Esophagus (tissue), 2 donors: ENCODE results near the gene GNRH2. TPM values are rescaled to one million over a fixed set of nuclear protein-coding genes. Genes with fewer than 3 reads are reported as not detected.
"Not testable (repeated sequence)": the region's sequence is repeated elsewhere in the genome, so short reads cannot be mapped to it uniquely, and the experiment has no call there.

ENCODE experiments used
- H3K27ac ChIP-seq, 2 donors: one replicate each; pipeline ENCODE4 v1.5.1; 2013; ENCODE audit warnings: low read depth in 2 of 2, mild to moderate bottlenecking in 2 of 2, inconsistent platforms in 1 of 2, low read length in 1 of 2, moderate library complexity in 1 of 2
- H3K27me3 ChIP-seq, 2 donors: one replicate each; pipeline ENCODE4 v1.6.1; 2013; ENCODE audit warnings: low read length in 2 of 2, control low read depth in 1 of 2, mild to moderate bottlenecking in 1 of 2; ENCODE audit not compliant: insufficient read depth in 2 of 2, control insufficient read depth in 1 of 2
- H3K36me3 ChIP-seq, 2 donors: one replicate each; pipeline ENCODE4 v1.6.1; 2013; ENCODE audit warnings: low read length in 1 of 2; ENCODE audit not compliant: control insufficient read depth in 2 of 2, insufficient read depth in 2 of 2
- H3K4me1 ChIP-seq, 2 donors: one replicate each; pipeline ENCODE4 v1.6.1; 2013; ENCODE audit warnings: low read length in 1 of 2; ENCODE audit not compliant: control insufficient read depth in 2 of 2, insufficient read depth in 2 of 2
- H3K4me3 ChIP-seq, 2 donors: one replicate each; pipeline ENCODE4 v1.5.1; 2013; ENCODE audit warnings: low read length in 2 of 2, mild to moderate bottlenecking in 2 of 2, low read depth in 1 of 2, moderate library complexity in 1 of 2
- H3K9me3 ChIP-seq, 2 donors: one replicate each; pipeline ENCODE4 v1.6.1; 2013; ENCODE audit warnings: mild to moderate bottlenecking in 2 of 2, low read depth in 1 of 2, low read length in 1 of 2, moderate library complexity in 1 of 2; ENCODE audit not compliant: control insufficient read depth in 2 of 2, insufficient read depth in 1 of 2
- WGBS, 2 donors: extraction: QIAGEN DNeasy Blood & Tissue Kit; methylation state at CpG; one replicate each; pipeline ENCODE4 v1.1.7; 2013; 5-methylcytosine and 5-hydroxymethylcytosine counted together
- polyA plus RNA-seq, 2 donors: library from polyadenylated mRNA; stranded (reverse); fragments of 200-250 nt; gene quantifications; one replicate each; pipeline ENCODE4 v1.2.3, GENCODE V29; 2013
- donor health status: healthy with polysubstance abuse.
- donor health status: Bipolar disorder and iron deficiency.

Gene GNRH2
- polyA plus RNA-seq, 2 donors = 0.24 TPM; not detected in 1

DNA sequence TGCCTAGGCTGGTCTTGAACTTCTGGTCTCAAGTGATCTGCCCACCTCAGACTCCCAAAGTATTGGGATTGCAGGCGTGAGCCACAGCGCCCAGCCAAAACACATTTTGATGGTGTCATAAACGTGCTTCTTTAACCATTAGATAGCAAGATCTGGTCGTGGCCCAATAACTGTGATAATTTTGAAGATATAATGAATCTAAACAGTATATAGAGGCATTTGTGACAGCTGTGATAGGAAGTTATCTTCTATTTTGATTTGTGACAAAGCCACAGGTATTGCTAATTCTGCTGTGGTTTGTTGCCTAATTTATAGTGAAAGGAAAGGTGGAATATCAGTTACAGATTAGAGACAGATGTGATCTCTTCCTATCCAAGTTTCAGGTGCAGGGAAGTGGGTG lies 27.3 kb downstream of the GNRH2 start:
- H3K4me3 ChIP-seq = no peak overlapping the region
- H3K27ac ChIP-seq = no peak overlapping the region
- H3K27me3 ChIP-seq = no peaks in the 10 kb centered on the region
- H3K4me1 ChIP-seq = peaks cover 0 to 4% of the 10 kb centered on the region in 2 donors
- no peaks in the 10 kb centered on the region for H3K36me3 ChIP-seq
- H3K9me3 ChIP-seq = no peaks in the 10 kb centered on the region
- 85 to 89% methylated on average over 4 of the region's 4 CpGs for WGBS, 2 donors

DNA sequence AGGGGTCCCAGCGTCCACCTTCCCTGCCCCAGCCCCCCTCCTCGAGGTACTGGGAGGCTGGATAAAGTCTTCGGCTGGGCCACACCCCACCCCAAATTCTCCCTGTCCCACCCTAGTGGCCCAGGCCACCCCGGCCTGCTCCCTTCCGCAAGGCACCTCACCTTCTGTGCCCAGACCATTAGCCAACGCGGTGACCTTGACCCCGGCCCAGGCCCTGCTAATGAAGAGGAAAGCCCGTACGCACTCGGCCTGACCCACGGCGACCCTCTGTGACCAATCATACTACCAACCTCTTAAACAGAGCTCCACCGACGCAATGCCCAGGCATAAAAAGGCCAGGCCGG lies 27.8 kb downstream of the GNRH2 start:
- 86 to 87% methylated on average over 15 to 16 of the region's 16 CpGs for WGBS, 2 donors
- Histone ChIP-seq H3K9me3 (no peaks in the 10 kb centered on the region), H3K4me1 (peaks cover 0 to 4% of the 10 kb centered on the region in 2 donors), H3K27me3 (no peaks in the 10 kb centered on the region), H3K36me3 (no peaks in the 10 kb centered on the region), H3K4me3 (peak overlapping the region in 1 of 2 donors; percentile 34), H3K27ac (no peak overlapping the region)

DNA sequence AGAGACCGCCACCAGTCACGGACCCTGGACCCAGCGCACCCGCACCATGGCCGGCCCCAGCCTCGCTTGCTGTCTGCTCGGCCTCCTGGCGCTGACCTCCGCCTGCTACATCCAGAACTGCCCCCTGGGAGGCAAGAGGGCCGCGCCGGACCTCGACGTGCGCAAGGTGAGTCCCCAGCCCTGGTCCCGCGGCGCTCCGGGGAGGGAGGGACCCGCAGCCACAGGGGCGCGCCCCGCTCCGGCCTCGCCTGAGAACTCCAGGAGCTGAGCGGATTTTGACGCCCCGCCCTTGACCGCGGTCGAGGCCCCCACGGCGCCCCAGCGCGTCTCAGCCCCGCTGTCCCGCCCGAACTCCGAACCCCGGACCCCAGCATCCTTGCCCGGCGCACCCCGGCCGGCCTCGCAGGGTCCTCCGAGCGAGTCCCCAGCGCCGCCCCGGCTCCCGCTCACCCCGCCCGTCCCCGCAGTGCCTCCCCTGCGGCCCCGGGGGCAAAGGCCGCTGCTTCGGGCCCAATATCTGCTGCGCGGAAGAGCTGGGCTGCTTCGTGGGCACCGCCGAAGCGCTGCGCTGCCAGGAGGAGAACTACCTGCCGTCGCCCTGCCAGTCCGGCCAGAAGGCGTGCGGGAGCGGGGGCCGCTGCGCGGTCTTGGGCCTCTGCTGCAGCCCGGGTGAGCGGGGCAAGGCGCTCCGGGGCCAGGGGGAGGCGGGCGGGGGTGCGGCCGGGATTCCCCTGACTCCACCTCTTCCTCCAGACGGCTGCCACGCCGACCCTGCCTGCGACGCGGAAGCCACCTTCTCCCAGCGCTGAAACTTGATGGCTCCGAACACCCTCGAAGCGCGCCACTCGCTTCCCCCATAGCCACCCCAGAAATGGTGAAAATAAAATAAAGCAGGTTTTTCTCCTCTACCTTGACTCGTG lies 28.4 kb downstream of the GNRH2 start, which contains the start of gene OXT:
TSS of gene OXT (plus strand) at position 11 of the 920 bp plus-strand sequence. CDS start at position 47, 36 bp downstream.
- Histone ChIP-seq H3K4me3 (peak within 1 kb of the TSS; percentile 34 to 45), H3K4me1 (peaks cover 0 to 4% of the 10 kb centered on the region in 2 donors), H3K9me3 (no peaks in the 10 kb centered on the region), H3K27ac (no peak within 1 kb of the TSS), H3K27me3 (no peaks in the 10 kb centered on the region), H3K36me3 (no peaks in the 10 kb centered on the region)
- 11 to 13% methylated on average over 58 to 95 of the region's 95 CpGs for WGBS, 2 donors

DNA sequence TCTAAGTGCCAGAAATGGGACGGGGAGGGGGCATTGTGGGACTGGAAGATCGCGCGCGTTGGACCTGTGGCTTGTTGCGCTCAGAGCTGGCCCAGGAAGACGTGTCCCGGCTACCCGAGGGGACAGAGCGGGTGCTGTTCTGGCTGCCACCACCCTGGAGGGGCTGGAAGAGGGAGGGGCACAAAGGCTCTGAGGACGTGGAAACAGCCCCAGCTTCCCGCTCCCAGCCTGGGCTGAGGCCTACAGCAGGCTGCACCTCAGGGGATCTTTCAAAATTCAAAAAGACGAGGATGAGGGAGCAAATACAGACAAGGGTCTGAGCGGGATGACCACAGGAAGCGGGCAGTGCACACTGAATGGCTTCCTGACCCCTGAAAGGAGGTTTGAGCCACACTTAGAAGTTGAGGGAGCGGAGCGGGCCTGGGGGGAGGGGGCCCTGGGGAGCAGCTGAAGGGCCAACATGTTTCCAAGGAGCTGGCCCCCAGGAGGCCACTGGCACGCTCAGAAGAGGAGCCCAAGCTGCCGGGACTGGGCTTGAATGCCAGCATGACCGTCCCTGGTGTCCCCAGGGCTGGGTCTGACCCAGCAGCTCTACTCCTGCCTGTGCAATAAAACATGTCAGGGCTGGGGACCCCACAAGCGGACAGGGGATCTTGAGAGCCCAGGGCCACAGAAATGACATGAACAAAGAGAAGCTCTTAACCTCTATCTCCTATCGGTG lies 29.3 kb downstream of the GNRH2 start:
- Histone ChIP-seq H3K4me3 (peak overlapping the region in 1 of 2 donors; percentile 45), H3K4me1 (peaks cover 0 to 4% of the 10 kb centered on the region in 2 donors), H3K36me3 (no peaks in the 10 kb centered on the region), H3K27me3 (no peaks in the 10 kb centered on the region), H3K27ac (no peak overlapping the region), H3K9me3 (no peaks in the 10 kb centered on the region)
- WGBS, 2 donors = 79 to 80% methylated on average over 22 of the region's 22 CpGs

DNA sequence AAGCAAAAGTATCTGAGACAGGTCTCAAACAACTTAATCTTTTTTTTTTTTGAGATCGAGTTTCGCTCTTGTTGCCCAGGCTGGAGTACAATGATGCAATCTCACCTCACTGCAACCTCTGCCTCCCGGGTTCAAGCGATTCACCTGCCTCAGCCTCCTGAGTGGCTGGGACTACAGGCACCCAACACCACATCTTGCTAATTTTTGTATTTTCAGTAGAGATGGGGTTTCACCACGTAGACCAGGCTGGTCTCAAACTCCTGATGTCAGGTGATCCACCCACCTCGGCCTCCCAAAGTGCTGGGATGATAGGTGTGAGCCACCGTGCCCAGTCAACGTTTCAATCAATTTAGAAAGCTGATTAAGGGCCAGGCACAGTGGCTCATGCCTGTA lies 29.8 kb downstream of the GNRH2 start:
- 93 to 97% methylated on average over 8 of the region's 8 CpGs for WGBS, 2 donors
- H3K4me3 ChIP-seq, H3K9me3 ChIP-seq, H3K4me1 ChIP-seq, H3K36me3 ChIP-seq, H3K27ac ChIP-seq, H3K27me3 ChIP-seq: not testable (repeated sequence)

DNA sequence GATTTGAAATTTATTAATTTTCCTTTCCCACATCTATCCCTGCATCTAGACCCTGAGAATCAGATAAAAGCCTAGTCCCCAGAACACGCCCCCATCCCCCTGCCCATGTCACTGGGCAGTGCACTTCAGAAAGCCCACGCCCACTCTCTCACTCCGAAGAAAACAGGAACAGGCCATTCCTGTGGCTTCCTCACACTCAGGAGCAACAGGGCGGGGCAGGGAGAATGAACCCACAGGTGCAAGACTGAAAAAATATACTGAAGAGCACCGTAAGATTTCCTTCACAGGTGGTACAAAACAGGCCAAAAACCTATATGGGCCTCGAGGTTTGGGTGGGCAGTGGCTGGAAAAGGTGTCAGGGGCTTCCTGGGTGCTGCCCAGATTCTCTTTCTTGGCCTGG lies 31.4 kb downstream of the GNRH2 start:
- Histone ChIP-seq H3K4me1 (peaks cover 0 to 4% of the 10 kb centered on the region in 2 donors), H3K36me3 (no peaks in the 10 kb centered on the region), H3K4me3 (no peak overlapping the region), H3K27ac (no peak overlapping the region), H3K9me3 (no peaks in the 10 kb centered on the region), H3K27me3 (no peaks in the 10 kb centered on the region)
- 54 to 68% methylated on average over 6 of the region's 6 CpGs for WGBS, 2 donors

DNA sequence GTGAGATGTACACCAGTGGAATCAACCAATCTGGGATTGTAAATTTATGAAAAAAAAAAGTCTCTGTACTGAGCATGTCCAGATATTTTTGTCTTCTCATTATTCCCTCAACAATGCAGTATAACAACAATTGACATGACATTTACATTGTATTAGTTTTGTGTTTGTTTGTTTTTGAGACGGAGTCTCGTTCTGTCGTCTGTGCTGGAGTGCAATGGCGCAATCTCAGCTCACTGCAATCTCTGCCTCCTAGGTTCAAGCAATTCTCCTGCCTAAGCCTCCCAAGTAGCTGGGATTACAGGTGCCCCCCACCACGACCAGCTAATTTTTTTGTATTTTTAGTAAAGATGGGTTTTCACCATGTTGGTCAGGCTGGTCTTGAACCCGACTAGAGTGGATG lies 31.9 kb downstream of the GNRH2 start:
- H3K9me3 ChIP-seq, H3K27me3 ChIP-seq, H3K4me1 ChIP-seq, H3K36me3 ChIP-seq, H3K27ac ChIP-seq, H3K4me3 ChIP-seq: not testable (repeated sequence)
- WGBS, 2 donors = 79 to 88% methylated on average over 6 of the region's 6 CpGs

DNA sequence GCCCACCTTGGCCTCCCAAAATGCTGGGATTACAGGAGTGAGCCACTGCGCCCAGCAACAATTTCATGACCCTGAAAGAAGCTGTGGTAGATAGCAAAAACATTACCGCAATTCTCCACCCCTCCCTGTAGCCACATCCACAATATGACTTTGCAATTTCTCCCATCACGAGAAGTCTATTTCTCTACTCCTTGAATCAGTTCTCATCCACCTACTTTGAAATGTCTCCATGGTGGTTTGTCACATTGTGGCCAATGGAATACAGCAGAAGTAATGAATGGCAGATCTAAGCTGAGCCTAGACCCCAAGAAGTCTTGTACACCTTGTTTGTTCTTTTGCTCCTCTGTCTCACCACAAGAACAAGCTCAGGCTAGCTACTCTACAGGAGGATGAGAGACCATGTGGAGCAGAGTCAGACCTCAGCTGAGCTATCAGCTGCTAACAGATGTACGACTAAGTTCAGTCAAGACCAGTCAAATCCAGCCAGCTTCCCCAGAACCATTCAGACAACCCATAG lies 34.3 kb downstream of the GNRH2 start:
- H3K4me3 ChIP-seq = no peak overlapping the region
- no peaks in the 10 kb centered on the region for H3K36me3 ChIP-seq
- 79 to 85% methylated on average over 4 of the region's 4 CpGs for WGBS, 2 donors
- peaks cover 2 to 5% of the 10 kb centered on the region in 2 donors for H3K4me1 ChIP-seq
- H3K9me3 ChIP-seq = no peaks in the 10 kb centered on the region
- H3K27ac ChIP-seq = no peak overlapping the region
- peaks cover 0 to 5% of the 10 kb centered on the region in 2 donors for H3K27me3 ChIP-seq

DNA sequence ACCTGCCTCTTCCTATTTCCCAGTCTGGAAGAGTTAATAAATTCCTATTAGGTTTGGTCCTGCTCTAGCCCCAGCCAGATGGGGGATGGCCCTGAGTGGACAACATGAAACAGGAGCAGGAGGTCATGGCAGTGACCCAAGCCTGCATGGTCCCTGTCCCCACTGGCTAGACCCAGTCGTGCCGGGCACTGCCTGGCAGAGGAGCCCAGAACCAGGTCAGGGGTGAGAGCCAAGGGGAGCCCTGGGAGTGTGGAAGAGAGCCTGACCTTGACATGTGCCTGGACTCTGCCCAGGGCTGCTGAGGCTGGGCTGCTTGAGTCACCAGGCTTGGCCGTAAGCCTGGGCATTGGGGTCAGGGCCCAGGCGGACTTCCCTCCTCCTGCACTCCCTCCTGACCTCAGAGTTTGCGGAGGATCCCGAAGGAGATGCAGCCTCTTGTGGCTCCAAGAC lies 37.5 kb downstream of the GNRH2 start:
- Histone ChIP-seq H3K27me3 (peaks cover 0 to 12% of the 10 kb centered on the region in 2 donors), H3K4me1 (peaks cover 2 to 10% of the 10 kb centered on the region in 2 donors), H3K27ac (no peak overlapping the region), H3K9me3 (peaks cover 0 to 3% of the 10 kb centered on the region in 2 donors), H3K36me3 (no peaks in the 10 kb centered on the region), H3K4me3 (no peak overlapping the region)
- WGBS, 2 donors = 54 to 59% methylated on average over 6 of the region's 6 CpGs
